ENCODE measurements around the gene PTPN5.

The PTPN5 gene

GRCh38 chr11:18704698-18705097 is 86.9 kb downstream of the PTPN5 start:
- Mint-ChIP-seq H3K27me3 (ENCODE audit: low read depth) (peaks cover 18% of the 10 kb centered on the region), H3K4me1 (peaks cover 19% of the 10 kb centered on the region), H3K36me3 (ENCODE audit: low read depth) (no peaks in the 10 kb centered on the region), H3K27ac (no peak overlapping the region), H3K4me3 (no peak overlapping the region), H3K9me3 (no peaks in the 10 kb centered on the region)
- no peak for TF ChIP-seq CTCF (IDR thresholded peaks at IDR 0.05; ENCODE audit: unreplicated experiment in 3 of 3)

GRCh38 chr11:18704045-18704645 is 87.5 kb downstream of the PTPN5 start:
- Mint-ChIP-seq H3K9me3 (no peaks in the 10 kb centered on the region), H3K27ac (no peak overlapping the region), H3K36me3 (ENCODE audit: low read depth) (no peaks in the 10 kb centered on the region), H3K4me3 (no peak overlapping the region), H3K27me3 (ENCODE audit: low read depth) (peaks cover 21% of the 10 kb centered on the region), H3K4me1 (peaks cover 24% of the 10 kb centered on the region)
- TF ChIP-seq CTCF (IDR thresholded peaks at IDR 0.05; ENCODE audit: unreplicated experiment in 3 of 3) = no peak

GRCh38 chr11:18703001-18703763 is 88.4 kb downstream of the PTPN5 start:
- Mint-ChIP-seq H3K36me3 (ENCODE audit: low read depth) (no peaks in the 10 kb centered on the region), H3K4me3 (no peak overlapping the region), H3K9me3 (no peaks in the 10 kb centered on the region), H3K27ac (no peak overlapping the region), H3K27me3 (ENCODE audit: low read depth) (peaks cover 22% of the 10 kb centered on the region), H3K4me1 (peaks cover 26% of the 10 kb centered on the region)
- no peak for TF ChIP-seq CTCF (IDR thresholded peaks at IDR 0.05; ENCODE audit: unreplicated experiment in 3 of 3)

GRCh38 chr11:18701614-18702216 is 89.9 kb downstream of the PTPN5 start:
- no peak for TF ChIP-seq CTCF (IDR thresholded peaks at IDR 0.05; ENCODE audit: unreplicated experiment in 3 of 3)
- Mint-ChIP-seq H3K4me3 (peak overlapping the region in 2 of 3 experiments; percentile 47 to 60), H3K4me1 (peaks cover 29% of the 10 kb centered on the region), H3K36me3 (ENCODE audit: low read depth) (no peaks in the 10 kb centered on the region), H3K27ac (no peak overlapping the region), H3K9me3 (no peaks in the 10 kb centered on the region), H3K27me3 (ENCODE audit: low read depth) (peaks cover 27% of the 10 kb centered on the region)

GRCh38 chr11:18700872-18701271 is 90.7 kb downstream of the PTPN5 start:
- peaks cover 29% of the 10 kb centered on the region for H3K4me1 Mint-ChIP-seq
- H3K27me3 Mint-ChIP-seq (ENCODE audit: low read depth) = peaks cover 27% of the 10 kb centered on the region
- H3K9me3 Mint-ChIP-seq = no peaks in the 10 kb centered on the region
- peak overlapping the region in 2 of 3 experiments; percentile 17 to 37 for H3K27ac Mint-ChIP-seq
- peak overlapping the region; percentile 75 to 90 (median 82) for H3K4me3 Mint-ChIP-seq
- H3K36me3 Mint-ChIP-seq (ENCODE audit: low read depth) = no peaks in the 10 kb centered on the region
- TF ChIP-seq CTCF (IDR thresholded peaks at IDR 0.05; ENCODE audit: unreplicated experiment in 3 of 3) = no peak

Measured in nephron (organoid).